ENCODE results near the gene ASTN2. TPM values are rescaled to one million over a fixed set of nuclear protein-coding genes. Genes with fewer than 3 reads are reported as not detected.

The ASTN2 gene
- total and polyA plus RNA-seq, 10 of the 15 experiments (the other 5 are each of a cell fraction or from before 2014, with no cell fraction given) = 1.4 to 15.7 (median 7.0) TPM

- in situ Hi-C loops (cut with MboI) (loop anchor here (5.0 kb wide), 1 partner anchor 49 kb away; no protein-coding TSS in a partner anchor), intact Hi-C loops (cut with micrococcal nuclease; ENCODE audit: unreplicated experiment) (loop anchor here (10.0 kb wide), 1 partner anchor 169 kb away; no protein-coding TSS in a partner anchor)
- FAIRE-seq (no peak), DNase-seq (ENCODE audit: low read depth, low spot score) (no peak), ATAC-seq (no peak)
- SMC1A ChIA-PET (ENCODE audit: uncharacterized antibody, unreplicated experiment) = interaction anchor here (0.8 kb wide), 1 partner anchor 511 kb away, joined by 3 read pairs; no protein-coding TSS in a partner anchor
- H4K20me1 ChIP-seq (ENCODE audit: control insufficient read depth, insufficient read depth) = no peaks in the 10 kb centered on the region; the same call in 1 of the 2 replicates
- no peak overlapping the region for H3K4me2 ChIP-seq (ENCODE audit: control insufficient read depth, insufficient read depth)
- no peak overlapping the region for H3K4me3 ChIP-seq
- BruUV-seq (replicated peaks) = no TSS peak
- CTCF ChIA-PET = interaction anchor here (1.0 to 2.5 kb wide), 3 partner anchors 13 to 1070 kb away, joined by 3 to 11 read pairs (median 6); no protein-coding TSS in a partner anchor
- H3K79me2 ChIP-seq (ENCODE audit: control insufficient read depth, insufficient read depth, low read length) = no peaks in the 10 kb centered on the region
- no peak overlapping the region for H2AFZ ChIP-seq (ENCODE audit: control insufficient read depth, low read depth, low read length)
- no peaks in the 10 kb centered on the region for H3K4me1 ChIP-seq (ENCODE audit: control insufficient read depth, insufficient read depth, low read length)
- no peak overlapping the region for H3K9ac ChIP-seq (ENCODE audit: control insufficient read depth, insufficient read depth, low read length)
- WGBS (ENCODE audit: insufficient coverage, insufficient replicate concordance, low lambda C conversion rate, missing lambda C conversion rate) = 96% methylated on average over 1 of the region's 1 CpG
- POLR2A ChIA-PET = no interaction called here
- H3K27ac ChIP-seq (ENCODE audit: control insufficient read depth, insufficient read depth) = no peak overlapping the region
- no peaks in the 10 kb centered on the region for H3K27me3 ChIP-seq (replicated peaks in 1 of 2; ENCODE audit: control insufficient read depth in 2 of 2, insufficient read depth in 2 of 2, low read length in 1 of 2)
- TF ChIP-seq ZNF24 (IDR thresholded peaks at IDR 0.05) = no peak
- RAD21 ChIA-PET (ENCODE audit: unreplicated experiment) = no interaction called here
- no peaks in the 10 kb centered on the region for H3K9me3 ChIP-seq (replicated peaks; ENCODE audit: control insufficient read depth, insufficient read depth, low read length)
- H3K36me3 ChIP-seq (ENCODE audit: control insufficient read depth in 2 of 2, insufficient read depth in 2 of 2, low read length in 1 of 2) = no peaks in the 10 kb centered on the region
Measured at GRCh38 chr9:116663581-116663980, 751.3 kb downstream of the ASTN2 start.

- ATAC-seq (no peak), DNase-seq (ENCODE audit: low read depth, low spot score) (no peak), FAIRE-seq (no peak)
- Histone ChIP-seq H3K79me2 (ENCODE audit: control insufficient read depth, insufficient read depth, low read length) (no peaks in the 10 kb centered on the region), H2AFZ (ENCODE audit: control insufficient read depth, low read depth, low read length) (no peak overlapping the region), H3K27me3 (replicated peaks in 1 of 2; ENCODE audit: control insufficient read depth in 2 of 2, insufficient read depth in 2 of 2, low read length in 1 of 2) (no peaks in the 10 kb centered on the region), H4K20me1 (ENCODE audit: control insufficient read depth, insufficient read depth) (no peaks in the 10 kb centered on the region; the same call in 1 of the 2 replicates), H3K9ac (ENCODE audit: control insufficient read depth, insufficient read depth, low read length) (no peak overlapping the region), H3K4me2 (ENCODE audit: control insufficient read depth, insufficient read depth) (no peak overlapping the region), H3K9me3 (replicated peaks; ENCODE audit: control insufficient read depth, insufficient read depth, low read length) (no peaks in the 10 kb centered on the region), H3K4me1 (ENCODE audit: control insufficient read depth, insufficient read depth, low read length) (no peaks in the 10 kb centered on the region), H3K36me3 (ENCODE audit: control insufficient read depth in 2 of 2, insufficient read depth in 2 of 2, low read length in 1 of 2) (no peaks in the 10 kb centered on the region), H3K4me3 (no peak overlapping the region), H3K27ac (ENCODE audit: control insufficient read depth, insufficient read depth) (no peak overlapping the region)
- ChIA-PET SMC1A (ENCODE audit: uncharacterized antibody, unreplicated experiment) (interaction anchor here (1.0 kb wide), 1 partner anchor 23 kb away, joined by 4 read pairs; no protein-coding TSS in a partner anchor), RAD21 (ENCODE audit: unreplicated experiment) (no interaction called here), CTCF (interaction anchor here (1.2 to 2.0 kb wide), 2 partner anchors 514 to 1069 kb away, joined by 3 to 11 read pairs; no protein-coding TSS in a partner anchor), POLR2A (no interaction called here)
- intact Hi-C loops (cut with micrococcal nuclease; ENCODE audit: unreplicated experiment) = loop anchor here (10.0 kb wide), 1 partner anchor 168 kb away; no protein-coding TSS in a partner anchor
- 69% methylated on average over 6 of the region's 6 CpGs for WGBS (ENCODE audit: insufficient coverage, insufficient replicate concordance, low lambda C conversion rate, missing lambda C conversion rate)
- in situ Hi-C loops (cut with MboI) = loop anchor here (5.0 kb wide), 1 partner anchor 50 kb away; no protein-coding TSS in a partner anchor
- BruUV-seq (replicated peaks) = no TSS peak
- no peak for TF ChIP-seq BHLHE40 (IDR thresholded peaks at IDR 0.05; ENCODE audit: borderline replicate concordance in 1 of 2, low read depth in 2 of 2, low read length in 1 of 2)
- no peak for TF ChIP-seq CBX3 (IDR thresholded peaks at IDR 0.05; ENCODE audit: borderline replicate concordance, low read depth)
- TF ChIP-seq ZBED1 (IDR thresholded peaks at IDR 0.05; ENCODE audit: borderline replicate concordance) = no peak
- TF ChIP-seq LARP7 (IDR thresholded peaks at IDR 0.05) = no peak
- TF ChIP-seq SUZ12 (IDR thresholded peaks at IDR 0.05; ENCODE audit: unreplicated experiment) = no peak
- TF ChIP-seq PBX3 (IDR thresholded peaks at IDR 0.05; ENCODE audit: insufficient replicate concordance, low read depth, low read length) = no peak
- no peak for TF ChIP-seq PKNOX1 (IDR thresholded peaks at IDR 0.05)
- no peak for TF ChIP-seq YY1 (IDR thresholded peaks at IDR 0.05; ENCODE audit: low read depth, low read length)
- TF ChIP-seq CREM (IDR thresholded peaks at IDR 0.05; ENCODE audit: low read depth) = no peak
- no peak for TF ChIP-seq E4F1 (IDR thresholded peaks at IDR 0.05; ENCODE audit: borderline replicate concordance, partially characterized antibody)
- TF ChIP-seq RB1 (IDR thresholded peaks at IDR 0.05; ENCODE audit: borderline replicate concordance) = no peak
Measured at GRCh38 chr9:116662646-116663310, 752.1 kb downstream of the ASTN2 start.
